Upper lobe of right lung (tissue), 1 donor: Measurements from ENCODE around the gene CRB1. TPM values are rescaled to one million over a fixed set of nuclear protein-coding genes. Genes with fewer than 3 reads are reported as not detected.

Experiments
- ATAC-seq: fragments of 200-7000 bp; cut with Tn5 transposase; one replicate; pipeline ENCODE4 v1.9.1; 2020; ENCODE audit warnings: mild to moderate bottlenecking, moderate library complexity
- DNase-seq: peaks from one replicate; pipeline ENCODE4 v3.0.0-alpha.2; 2020
- H3K27ac ChIP-seq: fragments of 200-600 bp; one replicate; pipeline ENCODE4 v1.8.0; 2022
- H3K27me3 ChIP-seq: fragments of 200-600 bp; one replicate; pipeline ENCODE4 v1.8.0; 2022; ENCODE audit warnings: mild to moderate bottlenecking
- H3K36me3 ChIP-seq: fragments of 200-600 bp; one replicate; pipeline ENCODE4 v1.8.0; 2022
- H3K4me1 ChIP-seq: fragments of 200-600 bp; one replicate; pipeline ENCODE4 v1.8.0; 2022
- H3K4me3 ChIP-seq: fragments of 200-600 bp; one replicate; pipeline ENCODE4 v1.8.0; 2022; ENCODE audit warnings: mild to moderate bottlenecking
- H3K9me3 ChIP-seq: fragments of 200-600 bp; one replicate; pipeline ENCODE4 v1.8.0; 2022
- CTCF ChIP-seq: fragments of 200-600 bp; IDR thresholded peaks from one replicate; pipeline ENCODE4 v1.8.0; 2022; ENCODE audit warnings: antibody characterized with exemption
- intact Hi-C: fragments of 100-400 bp; cut with DNase I; formaldehyde crosslinking; loops from one replicate; pipeline ENCODE4 v1.11.0; 2022
- total RNA-seq: library from RNA; stranded (reverse); fragmentation: NEBNext Ultra II Directional; extraction: Animal tissue kit (Norgen Biotek cat#: 25700); gene quantifications from one replicate; pipeline ENCODE4 v1.2.1, GENCODE V29; 2021
- donor health status: DM: no; HTN: yes; CAD: no; lungs with severe emphysema.

Gene CRB1
- total RNA-seq, 1 donor from 2014 or later = 0.46 TPM

GRCh38 chr1:197393772-197394171, 125.7 kb downstream of the CRB1 start:
- H3K9me3 ChIP-seq = no peaks in the 10 kb centered on the region

GRCh38 chr1:197394831-197395608, 127.0 kb downstream of the CRB1 start:
- H3K9me3 ChIP-seq = no peaks in the 10 kb centered on the region
- no peak for TF ChIP-seq CTCF
- H3K36me3 ChIP-seq = no peaks in the 10 kb centered on the region
- no peaks in the 10 kb centered on the region for H3K27me3 ChIP-seq
- no peak for ATAC-seq
- intact Hi-C loops = no loop called here
- no peak overlapping the region for H3K27ac ChIP-seq
- no peak for DNase-seq
- H3K4me3 ChIP-seq = no peak overlapping the region
- no peaks in the 10 kb centered on the region for H3K4me1 ChIP-seq

More at GRCh38 chr1:197393772-197394171, 125.7 kb downstream of the CRB1 start:
- ATAC-seq (no peak), DNase-seq (no peak)
- H3K36me3 ChIP-seq = no peaks in the 10 kb centered on the region
- no peak overlapping the region for H3K4me3 ChIP-seq
- no peak overlapping the region for H3K27ac ChIP-seq
- H3K4me1 ChIP-seq = no peaks in the 10 kb centered on the region
- no peak for TF ChIP-seq CTCF
- H3K27me3 ChIP-seq = no peaks in the 10 kb centered on the region
- intact Hi-C loops = no loop called here

- Histone ChIP-seq H3K4me1 (no peaks in the 10 kb centered on the region), H3K27me3 (no peaks in the 10 kb centered on the region), H3K4me3 (no peak overlapping the region), H3K27ac (no peak overlapping the region), H3K9me3 (no peaks in the 10 kb centered on the region), H3K36me3 (no peaks in the 10 kb centered on the region)
- intact Hi-C loops = no loop called here
- ATAC-seq (no peak), DNase-seq (no peak)
- no peak for TF ChIP-seq CTCF
These were observed 129.8 kb downstream of the CRB1 start for GRCh38 chr1:197397895-197398294.

DNA sequence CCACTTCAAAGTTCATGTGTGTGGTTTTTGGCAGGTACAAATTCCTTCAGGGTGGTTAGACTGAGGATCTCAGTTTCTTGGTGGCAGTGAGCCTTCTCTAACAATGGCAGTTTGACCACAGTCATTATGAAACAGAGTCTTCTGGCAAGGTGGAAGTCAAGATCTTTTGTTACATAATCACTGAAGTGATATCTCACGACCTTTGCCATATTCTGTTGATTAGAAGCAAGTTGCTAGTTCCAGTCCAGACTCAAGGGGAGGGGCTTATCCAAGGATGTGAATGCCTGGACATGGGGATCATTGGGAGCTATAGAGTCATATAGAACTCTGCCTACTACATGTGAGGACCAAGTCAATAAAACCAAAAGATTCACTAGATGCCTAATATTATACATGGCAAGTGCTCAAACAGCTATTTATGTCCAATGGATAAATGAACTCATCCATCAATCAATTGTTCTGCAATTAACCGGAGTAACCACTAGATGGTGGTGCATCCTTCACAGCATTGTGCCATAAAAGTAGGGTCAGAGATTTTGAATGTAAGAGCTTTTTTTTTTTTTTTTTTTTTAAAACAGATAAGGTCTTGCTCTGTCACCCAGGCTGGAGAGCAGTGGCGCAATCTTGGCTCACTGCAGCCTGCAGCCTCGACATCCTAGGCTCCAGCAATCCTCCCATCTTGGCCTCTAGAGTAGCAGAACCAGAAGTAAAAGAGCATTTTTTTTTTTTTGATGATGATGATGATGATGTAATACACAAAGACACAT, 131.9 kb downstream of the CRB1 start:
- intact Hi-C loops = no loop called here
- ATAC-seq = peak; percentile 30

DNA sequence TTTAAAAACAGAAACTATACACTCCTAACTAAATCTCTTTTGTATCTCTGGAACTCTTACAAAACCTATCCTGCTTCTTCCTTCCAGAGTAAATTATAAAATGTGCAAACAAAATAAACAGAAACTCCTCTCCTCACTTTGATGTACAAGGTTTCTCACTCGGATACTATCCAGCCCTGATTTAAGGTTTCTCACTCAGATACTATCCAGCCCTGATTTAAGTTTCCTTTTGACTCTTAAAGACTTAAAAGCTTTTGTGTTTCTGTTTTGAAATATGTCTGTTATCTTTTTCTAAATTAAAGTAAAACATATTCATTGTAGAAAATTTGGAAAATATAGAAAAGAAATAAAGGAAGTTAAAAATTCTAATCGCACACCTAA, 132.5 kb downstream of the CRB1 start:
- no peak for TF ChIP-seq CTCF
- intact Hi-C loops = no loop called here
- Histone ChIP-seq H3K27me3 (no peaks in the 10 kb centered on the region), H3K36me3 (no peaks in the 10 kb centered on the region), H3K27ac (no peak overlapping the region), H3K4me1 (no peaks in the 10 kb centered on the region), H3K9me3 (no peaks in the 10 kb centered on the region), H3K4me3 (no peak overlapping the region)
- no peak for DNase-seq
- no peak for ATAC-seq

More for the DNA sequence above, 131.9 kb downstream of the CRB1 start:
- Histone ChIP-seq H3K27ac (no peak overlapping the region), H3K36me3 (no peaks in the 10 kb centered on the region), H3K4me1 (no peaks in the 10 kb centered on the region), H3K4me3 (no peak overlapping the region), H3K27me3 (no peaks in the 10 kb centered on the region), H3K9me3 (no peaks in the 10 kb centered on the region)
- TF ChIP-seq CTCF = peak; percentile 34
- DNase-seq = no peak
